ENCODE measurements around the gene XIRP1. TPM values are rescaled to one million over a fixed set of nuclear protein-coding genes. Genes with fewer than 3 reads are reported as not detected.

The XIRP1 gene
- polyA plus RNA-seq, 1 experiment = 0.04 TPM

DNA sequence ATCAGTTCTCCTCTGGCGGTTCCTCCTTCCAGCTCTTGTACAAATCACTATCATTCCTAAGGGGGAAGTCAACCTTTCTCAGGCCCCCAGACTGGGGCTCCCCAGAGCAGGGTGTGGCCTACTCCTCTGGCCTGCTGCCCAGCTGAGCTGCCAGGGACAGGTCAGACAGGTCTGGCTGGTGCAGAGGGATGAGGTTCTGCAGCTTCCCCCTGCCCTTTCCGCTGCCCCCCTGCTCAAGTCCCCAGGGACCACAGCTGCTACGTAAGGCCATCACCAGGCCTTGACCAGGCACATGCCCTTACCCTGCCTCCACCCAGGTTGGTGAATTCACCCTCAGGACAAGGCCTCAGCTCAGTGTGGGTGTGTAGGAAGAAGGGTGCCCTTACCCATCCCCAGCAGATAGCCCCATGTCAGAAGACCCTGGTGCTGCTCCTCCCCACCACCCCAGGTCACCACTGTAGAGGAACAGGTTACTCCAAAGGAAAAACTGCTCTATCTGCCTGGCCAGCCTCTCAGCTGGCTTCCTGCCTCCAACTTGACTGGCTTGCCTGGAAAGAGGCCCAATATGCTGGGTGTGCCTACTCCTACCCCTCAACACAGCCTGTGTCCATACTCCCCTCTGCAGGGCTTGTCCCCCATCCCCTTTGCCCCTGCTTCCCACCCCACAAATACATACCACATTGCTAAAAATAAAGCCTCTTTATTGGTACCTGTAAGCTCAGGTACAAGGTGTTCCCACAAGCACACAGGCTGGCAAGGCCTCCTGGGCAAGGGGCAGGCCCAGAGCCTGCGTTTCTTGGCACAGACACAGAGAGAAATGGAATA lies 51.0 kb downstream of the XIRP1 start:
- ChIA-PET POLR2A (interaction anchor here (0.5 kb wide), 1 partner anchor 36 kb away, joined by 4 read pairs; no protein-coding TSS in a partner anchor), CTCF (interaction anchor here (0.6 to 2.6 kb wide), 4 partner anchors 15 to 147 kb away, joined by 3 to 11 read pairs (median 4); no protein-coding TSS in a partner anchor)
- H3K4me3 ChIP-seq (ENCODE audit: low read depth, low read length) = no peak overlapping the region
- H3K36me3 ChIP-seq (ENCODE audit: control insufficient read depth, insufficient read depth, low read length) = peaks cover 37% of the 10 kb centered on the region
- TF ChIP-seq, protein P1, sequence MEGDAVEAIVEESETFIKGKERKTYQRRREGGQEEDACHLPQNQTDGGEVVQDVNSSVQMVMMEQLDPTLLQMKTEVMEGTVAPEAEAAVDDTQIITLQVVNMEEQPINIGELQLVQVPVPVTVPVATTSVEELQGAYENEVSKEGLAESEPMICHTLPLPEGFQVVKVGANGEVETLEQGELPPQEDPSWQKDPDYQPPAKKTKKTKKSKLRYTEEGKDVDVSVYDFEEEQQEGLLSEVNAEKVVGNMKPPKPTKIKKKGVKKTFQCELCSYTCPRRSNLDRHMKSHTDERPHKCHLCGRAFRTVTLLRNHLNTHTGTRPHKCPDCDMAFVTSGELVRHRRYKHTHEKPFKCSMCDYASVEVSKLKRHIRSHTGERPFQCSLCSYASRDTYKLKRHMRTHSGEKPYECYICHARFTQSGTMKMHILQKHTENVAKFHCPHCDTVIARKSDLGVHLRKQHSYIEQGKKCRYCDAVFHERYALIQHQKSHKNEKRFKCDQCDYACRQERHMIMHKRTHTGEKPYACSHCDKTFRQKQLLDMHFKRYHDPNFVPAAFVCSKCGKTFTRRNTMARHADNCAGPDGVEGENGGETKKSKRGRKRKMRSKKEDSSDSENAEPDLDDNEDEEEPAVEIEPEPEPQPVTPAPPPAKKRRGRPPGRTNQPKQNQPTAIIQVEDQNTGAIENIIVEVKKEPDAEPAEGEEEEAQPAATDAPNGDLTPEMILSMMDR (IDR thresholded peaks at IDR 0.05; ENCODE audit: insufficient read depth, low read depth, low read length) = no peak
- no peak for DNase-seq (ENCODE audit: low read depth)
- no peaks in the 10 kb centered on the region for H3K27me3 ChIP-seq (ENCODE audit: control insufficient read depth, insufficient read depth, low read length)

DNA sequence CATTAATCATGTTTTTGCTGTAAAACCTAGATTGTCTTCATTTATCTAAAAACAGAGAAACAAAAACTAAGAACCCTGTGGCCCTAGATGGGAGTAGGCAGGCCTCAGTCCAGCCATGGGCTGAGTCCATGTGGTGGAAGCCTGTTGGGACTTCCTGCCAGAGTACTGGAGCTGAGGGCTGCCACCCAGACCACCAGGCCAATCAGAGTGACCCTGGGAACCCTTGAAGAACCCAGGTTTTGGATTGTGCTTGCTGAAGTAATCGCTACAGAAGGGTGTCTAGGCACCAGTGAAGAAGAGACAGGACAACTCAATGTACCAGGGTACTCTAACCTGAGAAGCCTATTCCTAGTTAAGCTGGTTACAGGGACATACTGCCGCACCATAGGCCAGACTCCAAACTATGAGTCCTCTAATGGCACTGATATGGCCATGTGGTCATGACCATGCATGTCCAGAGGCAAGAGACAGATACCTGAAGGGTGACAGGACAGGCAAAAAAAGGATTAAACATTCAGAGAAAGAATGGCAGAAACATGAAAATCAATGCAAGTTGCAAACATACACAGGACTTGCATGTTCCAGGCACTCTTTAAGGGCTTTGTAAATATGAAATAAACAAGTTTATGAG lies 51.9 kb downstream of the XIRP1 start:
- TF ChIP-seq, protein P1 (IDR thresholded peaks at IDR 0.05; ENCODE audit: insufficient read depth, low read depth, low read length) = no peak
- H3K4me3 ChIP-seq (ENCODE audit: low read depth, low read length) = no peak overlapping the region
- ChIA-PET POLR2A (interaction anchor here (0.5 kb wide), 1 partner anchor 37 kb away, joined by 4 read pairs; no protein-coding TSS in a partner anchor), CTCF (interaction anchor here (1.0 to 2.6 kb wide), 2 partner anchors 14 to 148 kb away, joined by 4 to 11 read pairs; no protein-coding TSS in a partner anchor)
- peaks cover 34% of the 10 kb centered on the region for H3K36me3 ChIP-seq (ENCODE audit: control insufficient read depth, insufficient read depth, low read length)
- DNase-seq (ENCODE audit: low read depth) = no peak
- H3K27me3 ChIP-seq (ENCODE audit: control insufficient read depth, insufficient read depth, low read length) = no peaks in the 10 kb centered on the region

DNA sequence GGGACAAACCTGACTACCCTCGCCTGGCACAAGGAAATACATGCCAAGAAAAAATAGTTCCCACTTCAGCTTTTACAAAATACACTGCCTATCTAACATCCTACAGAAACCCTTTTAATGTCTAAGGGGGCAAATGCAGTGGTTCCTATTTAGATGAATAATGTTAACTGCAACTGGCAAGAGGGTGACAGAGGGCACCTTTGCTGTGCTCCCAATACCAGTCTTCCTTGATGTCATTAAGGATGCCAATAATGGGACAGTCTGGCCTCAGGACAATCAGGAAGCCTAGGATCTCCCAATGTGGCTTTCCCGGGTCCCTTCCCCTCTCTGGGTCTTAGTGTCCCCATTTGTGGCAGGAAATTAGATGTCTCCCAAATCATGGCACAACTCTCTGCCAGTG lies 53.0 kb downstream of the XIRP1 start:
- Histone ChIP-seq H3K27me3 (ENCODE audit: control insufficient read depth, insufficient read depth, low read length) (no peaks in the 10 kb centered on the region), H3K36me3 (ENCODE audit: control insufficient read depth, insufficient read depth, low read length) (peaks cover 30% of the 10 kb centered on the region), H3K4me3 (ENCODE audit: low read depth, low read length) (no peak overlapping the region)
- POLR2A ChIA-PET = no interaction called here
- TF ChIP-seq, protein P1 (IDR thresholded peaks at IDR 0.05; ENCODE audit: insufficient read depth, low read depth, low read length) = no peak
- DNase-seq (ENCODE audit: low read depth) = no peak
- CTCF ChIA-PET = no interaction called here

DNA sequence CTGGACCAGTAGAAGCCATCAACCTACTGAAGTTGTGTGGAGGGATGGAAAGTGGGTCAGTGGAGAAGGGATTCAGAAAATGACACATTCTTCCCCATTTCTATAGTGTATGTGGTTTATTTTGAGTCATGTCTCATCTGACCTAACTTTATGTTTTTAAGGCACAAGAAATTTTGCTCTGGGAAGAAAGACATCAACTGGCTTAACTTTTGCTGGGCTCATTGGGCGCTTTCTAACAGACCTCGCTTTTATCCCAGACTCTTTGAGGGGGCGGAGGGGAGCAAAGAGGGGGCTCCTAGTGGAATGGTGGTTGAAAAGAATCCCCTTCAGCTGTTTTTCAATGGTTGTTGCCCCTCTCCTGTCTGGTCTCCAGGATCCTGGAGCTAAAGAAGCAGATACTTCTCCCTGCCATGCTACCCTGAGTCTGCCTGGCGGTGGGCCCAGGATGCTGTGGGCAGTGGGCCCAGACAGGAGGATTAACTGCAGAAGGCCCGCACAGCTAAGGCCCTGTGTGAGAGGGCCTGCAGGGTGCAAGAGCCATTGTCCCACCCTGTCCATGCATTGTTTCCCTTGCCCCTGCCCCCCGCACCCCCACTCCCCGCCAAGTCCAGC lies 53.5 kb downstream of the XIRP1 start:
- no peak overlapping the region for H3K4me3 ChIP-seq (ENCODE audit: low read depth, low read length)
- TF ChIP-seq, protein P1 (IDR thresholded peaks at IDR 0.05; ENCODE audit: insufficient read depth, low read depth, low read length) = no peak
- CTCF ChIA-PET = interaction anchor here (0.7 kb wide), 1 partner anchor 51 kb away, joined by 4 read pairs; no protein-coding TSS in a partner anchor
- POLR2A ChIA-PET = no interaction called here
- DNase-seq (ENCODE audit: low read depth) = no peak
- no peaks in the 10 kb centered on the region for H3K27me3 ChIP-seq (ENCODE audit: control insufficient read depth, insufficient read depth, low read length)
- H3K36me3 ChIP-seq (ENCODE audit: control insufficient read depth, insufficient read depth, low read length) = peaks cover 25% of the 10 kb centered on the region

Measured in BJ (cell line).